Cardiac fibroblast (primary cell): ENCODE data around the gene LSP1.
A peak's percentile ranks its signal among the peaks of the same experiment; 100 is the strongest.
"Not testable (repeated sequence)": the region's sequence is repeated elsewhere in the genome, so short reads cannot be mapped to it uniquely, and the experiment has no call there.

ENCODE experiments used
- DNase-seq, 2 donors: peaks; one replicate each; pipeline versions ENCODE4 v3.0.0 to v3.0.0-alpha.2; 2010; ENCODE audit warnings: low read depth in 2 of 2
- H3K4me3 ChIP-seq, 2 donors: replicated peaks in 1 of 2; 1 replicate in 1 of 2; 2 replicates in 1 of 2; pipeline ENCODE4 v1.5.1; 2011; ENCODE audit warnings: low read depth in 2 of 2, low read length in 2 of 2, mild to moderate bottlenecking in 2 of 2, moderate library complexity in 1 of 2
- CTCF ChIP-seq: IDR thresholded peaks from one replicate; pipeline ENCODE4 v1.5.1; 2011; ENCODE audit warnings: low read depth, mild to moderate bottlenecking, low read length, inconsistent platforms

Gene LSP1

GRCh38 chr11:1872267-1872985, 19.5 kb downstream of the LSP1 start:
- no peak for TF ChIP-seq CTCF
- no peak overlapping the region for H3K4me3 ChIP-seq
- no peak for DNase-seq

- DNase-seq, result peak; percentile 52 to 76
- H3K4me3 ChIP-seq, result no peak overlapping the region
- no peak for TF ChIP-seq CTCF
These were observed 20.3 kb downstream of the LSP1 start for GRCh38 chr11:1873048-1873812.

GRCh38 chr11:1873813-1874150, 20.9 kb downstream of the LSP1 start:
- not testable (repeated sequence) for H3K4me3 ChIP-seq, DNase-seq

GRCh38 chr11:1874441-1875092, 21.7 kb downstream of the LSP1 start:
- DNase-seq, H3K4me3 ChIP-seq: not testable (repeated sequence)

- no peak overlapping the region for H3K4me3 ChIP-seq
- DNase-seq, result no peak
- no peak for TF ChIP-seq CTCF
These were observed 22.4 kb downstream of the LSP1 start for GRCh38 chr11:1875093-1875850.

GRCh38 chr11:1875851-1876301, 23.0 kb downstream of the LSP1 start:
- peak overlapping the region in 1 of 2 donors; percentile 7 for H3K4me3 ChIP-seq
- not testable (repeated sequence) for DNase-seq

GRCh38 chr11:1876361-1877063, 23.6 kb downstream of the LSP1 start:
- peak overlapping the region in 1 of 2 donors; percentile 7 for H3K4me3 ChIP-seq
- DNase-seq, result peak; percentile 55 to 92
- peak; percentile 87 for TF ChIP-seq CTCF
